ENCODE measurements around the gene MSRB3. TPM values are rescaled to one million over a fixed set of nuclear protein-coding genes. Genes with fewer than 3 reads are reported as not detected.
A peak's percentile ranks its signal among the peaks of the same experiment; 100 is the strongest.
"Not testable (repeated sequence)": the region's sequence is repeated elsewhere in the genome, so short reads cannot be mapped to it uniquely, and the experiment has no call there.

MSRB3 gene
- total RNA-seq, 1 experiment from 2014 or later, result 25.7 TPM

DNA sequence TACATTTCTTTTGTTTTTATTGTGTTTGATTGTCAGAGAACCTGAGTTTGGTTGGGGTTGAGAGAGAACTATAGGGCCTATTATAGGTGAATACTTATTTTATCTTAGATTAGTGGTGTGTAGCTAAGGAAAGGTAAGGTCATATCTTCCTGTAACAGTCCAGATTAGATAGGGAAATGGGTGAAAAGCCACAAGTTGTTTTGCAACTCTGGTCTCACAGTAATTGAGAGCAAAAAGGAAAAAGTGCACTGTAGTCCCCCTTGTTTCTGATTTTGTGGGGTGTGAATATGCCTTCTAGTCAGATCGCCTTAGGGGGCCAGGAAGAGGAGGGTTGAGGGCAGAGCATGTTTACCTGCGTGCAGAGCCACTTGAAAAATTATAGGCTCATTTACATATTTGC lies 8.9 kb downstream of the MSRB3 start:
- no peak for DNase-seq (ENCODE audit: low read depth)

DNA sequence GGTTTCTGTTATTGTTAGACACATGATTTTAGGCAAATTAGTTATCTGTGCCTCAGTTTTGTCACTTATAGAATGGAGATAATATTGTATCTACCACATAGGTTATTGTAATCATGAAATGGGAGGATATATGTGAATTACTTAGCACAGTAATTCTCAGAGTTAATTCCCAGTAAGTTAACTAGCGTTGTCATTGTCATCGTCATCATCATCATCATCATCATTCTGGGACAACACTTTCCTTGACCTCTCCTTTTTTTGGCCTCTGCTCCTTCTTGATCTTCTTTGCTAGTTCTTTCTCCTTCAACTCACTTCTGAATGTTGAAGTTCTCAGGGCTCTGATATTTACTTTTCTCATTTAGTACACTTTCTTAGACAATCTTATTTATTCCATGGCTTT lies 13.8 kb downstream of the MSRB3 start:
- DNase-seq (ENCODE audit: low read depth), result no peak

DNA sequence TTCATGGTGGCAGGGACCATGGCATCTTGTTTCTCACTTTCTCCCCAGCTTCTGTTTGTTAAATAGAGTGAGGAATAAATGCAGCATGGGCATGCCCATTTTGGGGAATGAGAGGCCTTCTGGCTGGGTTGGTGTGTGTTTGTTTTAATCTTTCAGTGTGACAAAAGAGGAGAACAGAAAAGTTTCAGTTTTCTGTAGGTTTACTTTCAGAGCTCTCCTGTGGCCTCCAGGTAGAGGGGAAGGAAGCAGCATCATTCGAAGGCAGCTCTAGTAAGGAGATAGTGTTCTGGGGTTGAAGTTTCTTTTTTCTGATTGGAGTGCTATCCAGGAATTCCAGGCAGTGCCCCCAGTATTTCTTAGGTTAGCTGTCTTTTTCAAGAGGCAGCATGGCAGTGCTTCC lies 15.3 kb downstream of the MSRB3 start:
- DNase-seq (ENCODE audit: low read depth), result no peak

DNA sequence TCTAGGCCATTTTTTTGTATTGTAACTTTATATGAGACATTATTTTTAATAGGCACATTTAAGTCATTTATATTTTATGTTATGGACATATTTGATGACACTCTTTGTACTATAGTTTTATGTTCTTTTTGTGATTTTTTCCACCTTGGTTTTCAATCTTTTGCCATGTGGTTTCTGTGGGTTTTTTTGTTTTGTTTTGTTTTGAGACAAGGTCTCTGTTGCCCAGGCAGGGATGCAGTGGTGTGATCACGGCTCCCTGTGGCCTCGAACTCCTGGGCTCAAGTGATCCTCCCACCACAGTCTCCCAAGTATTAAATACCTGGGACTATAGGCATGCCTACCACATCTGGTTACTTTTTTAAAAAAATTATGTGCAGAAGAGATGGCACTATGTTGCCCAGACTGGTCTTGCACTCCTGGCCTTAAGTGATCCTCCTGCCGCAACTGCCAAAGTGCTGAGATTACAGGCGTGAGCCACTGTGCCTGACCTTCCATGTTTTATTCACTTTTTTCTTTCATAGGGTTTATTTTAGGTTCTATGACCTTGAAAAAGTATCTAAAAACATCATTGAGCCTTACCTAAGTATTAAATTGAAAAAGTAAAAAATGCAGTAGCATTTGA lies 16.3 kb downstream of the MSRB3 start:
- DNase-seq (ENCODE audit: low read depth), result no peak

DNA sequence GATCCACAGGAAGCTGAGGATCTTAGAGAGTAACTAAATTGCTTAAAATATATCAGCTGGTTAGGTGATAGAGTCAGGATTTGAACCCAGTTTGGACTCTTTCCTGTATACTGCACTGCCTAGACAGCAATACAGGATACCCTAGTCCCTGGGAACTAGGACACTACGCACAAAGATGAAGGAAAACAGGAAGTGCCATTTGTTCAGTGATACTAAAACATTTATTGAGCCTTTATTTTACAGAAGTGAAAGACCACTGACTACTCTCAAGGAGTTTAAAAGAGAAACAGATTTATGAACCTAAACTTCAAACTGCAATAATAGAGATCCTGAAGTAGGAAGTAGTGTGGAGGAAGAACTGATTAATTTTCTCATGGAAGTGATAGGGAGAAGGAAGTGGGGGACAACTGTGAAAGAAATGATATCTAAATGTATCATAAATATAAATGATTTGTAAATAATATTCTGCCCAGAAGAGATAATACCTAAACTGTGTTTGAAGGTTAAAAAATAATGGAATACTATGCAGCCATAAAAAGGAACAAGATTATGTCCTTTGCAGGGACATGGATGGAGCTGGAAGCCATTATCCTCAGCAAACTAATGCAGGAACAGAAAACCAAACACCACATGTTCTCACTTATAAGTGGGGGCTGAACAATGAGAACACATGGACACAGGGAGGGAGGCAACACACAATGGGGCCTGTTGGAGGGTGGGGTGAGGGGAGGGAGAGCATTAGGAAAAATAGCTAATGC lies 18.2 kb downstream of the MSRB3 start:
- DNase-seq (ENCODE audit: low read depth), result no peak

DNA sequence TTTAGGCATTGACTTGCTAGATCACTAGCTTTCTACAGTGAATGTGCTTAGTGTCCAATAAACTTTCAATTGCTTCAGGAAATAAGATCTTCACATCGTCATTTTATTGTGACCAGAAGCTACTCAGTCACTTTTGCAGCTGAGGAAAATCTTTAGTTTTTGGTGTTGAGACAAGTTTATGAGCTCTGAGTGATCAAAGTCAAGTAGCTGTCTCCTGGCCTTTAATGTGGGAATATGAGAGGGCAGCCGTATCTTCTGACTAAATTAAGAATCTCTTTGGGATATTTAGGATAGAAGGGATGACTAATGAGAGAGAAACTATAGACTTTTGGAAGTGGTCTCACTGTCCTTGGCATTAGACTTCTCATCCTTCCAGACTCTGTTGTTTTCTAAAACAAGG lies 21.6 kb downstream of the MSRB3 start:
- peak; percentile 27 for DNase-seq (ENCODE audit: low read depth)

DNA sequence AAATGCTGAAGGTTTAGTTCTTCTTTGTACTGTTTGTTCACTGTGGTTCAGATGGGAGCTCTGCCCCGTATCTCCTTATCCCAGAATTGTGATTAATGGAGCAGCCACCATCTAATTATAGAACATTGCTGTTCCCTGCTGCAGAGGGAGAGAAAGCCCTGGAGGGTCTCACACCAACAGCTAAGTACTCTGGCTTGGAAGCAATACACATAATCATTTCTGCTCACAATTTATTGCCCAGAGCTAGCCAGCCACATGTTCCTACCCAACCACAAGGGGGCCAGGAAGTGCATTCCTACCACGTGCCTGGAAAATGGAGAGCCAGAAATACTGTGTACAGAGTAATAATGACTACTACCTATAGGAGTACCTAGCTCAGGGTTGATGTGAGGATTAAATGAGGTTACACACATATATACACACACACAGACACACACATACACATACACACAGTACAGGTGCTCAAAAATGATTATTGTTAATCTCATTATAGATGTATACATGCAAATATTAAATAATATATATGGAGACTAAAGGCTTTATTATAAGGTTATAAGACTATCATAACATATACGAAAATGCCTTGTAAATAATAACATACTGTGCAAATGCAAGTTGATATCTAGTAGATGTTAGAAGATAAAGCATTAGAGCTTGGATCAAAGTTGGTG lies 22.3 kb downstream of the MSRB3 start:
- DNase-seq (ENCODE audit: low read depth), result peak; percentile 66

DNA sequence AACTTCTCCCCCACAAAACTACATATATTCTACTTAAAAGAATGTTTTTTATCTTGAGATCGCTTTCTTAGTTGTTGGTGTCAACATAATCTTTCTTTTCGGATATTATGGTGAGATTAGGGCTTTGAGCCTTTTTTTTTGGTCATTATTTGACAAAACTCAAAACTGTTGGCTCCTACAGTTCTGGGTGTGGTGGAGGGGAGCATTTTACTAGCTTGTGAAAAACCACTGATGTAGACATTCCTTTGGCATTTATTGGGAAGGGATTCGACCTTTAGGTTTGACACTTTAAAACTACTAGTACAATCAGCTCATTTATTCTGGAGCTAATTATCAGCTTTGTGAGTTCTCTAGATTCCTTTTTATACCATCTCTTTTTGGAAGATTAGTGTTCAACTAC lies 24.4 kb downstream of the MSRB3 start:
- no peak for DNase-seq (ENCODE audit: low read depth)

DNA sequence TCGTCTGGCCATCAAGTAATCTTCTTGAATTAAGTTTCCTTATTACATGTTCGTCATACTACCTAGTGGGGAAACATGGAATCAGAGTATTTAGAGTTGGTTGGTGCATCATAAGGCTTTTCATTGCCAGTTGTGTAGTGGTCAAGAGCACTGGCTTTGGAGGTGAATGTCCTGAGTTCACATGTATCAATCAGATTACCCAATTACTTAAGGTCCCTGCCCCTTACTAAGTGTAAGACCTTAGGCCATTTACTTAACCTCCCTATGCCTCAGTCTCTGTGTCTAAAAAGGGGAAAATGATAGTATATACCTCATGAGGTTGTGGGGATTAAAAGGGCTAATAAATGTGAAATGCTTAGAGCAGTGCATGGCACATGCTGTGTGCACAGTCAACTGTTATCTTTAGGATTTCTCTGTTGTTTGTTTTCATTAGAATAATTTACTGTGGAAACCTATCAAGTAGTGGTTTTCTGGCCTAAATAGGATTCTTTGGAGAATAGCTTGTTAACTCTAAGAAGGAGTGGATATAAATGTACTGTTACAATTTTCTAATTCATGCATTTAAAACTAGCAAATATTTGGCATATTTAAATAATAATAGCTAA lies 27.0 kb downstream of the MSRB3 start:
- no peak for DNase-seq (ENCODE audit: low read depth)

DNA sequence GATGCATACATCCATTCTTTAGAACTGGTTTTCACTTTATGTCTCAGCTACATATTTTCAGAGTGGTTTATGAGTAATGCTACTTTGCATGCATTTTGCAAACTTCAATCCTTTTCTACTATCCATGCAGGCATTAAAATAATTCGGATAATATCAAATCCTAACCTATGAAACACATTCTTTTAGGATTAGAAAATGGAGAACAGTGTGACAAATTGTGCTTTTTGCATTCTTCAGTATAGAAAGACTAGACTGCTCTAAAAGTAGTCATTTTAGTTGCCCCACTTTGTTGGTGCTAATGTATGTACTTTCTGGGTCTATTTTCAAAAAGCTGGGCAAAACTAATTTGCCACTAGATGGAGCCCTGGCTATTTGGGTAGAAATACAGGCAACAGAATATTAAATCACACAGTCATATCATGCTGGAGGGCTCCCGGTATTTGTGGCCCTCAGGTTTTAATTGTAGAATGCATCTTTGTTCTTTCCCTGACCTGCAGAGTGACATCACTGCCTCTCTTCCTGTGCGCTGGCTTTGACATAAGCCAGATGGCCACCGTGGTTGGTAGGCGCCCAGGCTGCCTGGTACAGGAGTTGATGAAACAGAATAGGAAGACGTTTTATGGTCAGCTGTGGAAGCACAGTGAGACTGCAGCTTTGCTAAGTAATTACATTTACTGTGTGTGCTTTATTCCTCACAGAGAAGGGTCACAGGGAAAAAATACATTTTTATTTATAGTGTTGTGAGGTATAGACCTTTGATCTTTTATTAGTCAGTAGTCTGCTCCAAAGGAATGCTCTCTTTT lies 28.1 kb downstream of the MSRB3 start:
- DNase-seq (ENCODE audit: low read depth), result peak; percentile 79

DNA sequence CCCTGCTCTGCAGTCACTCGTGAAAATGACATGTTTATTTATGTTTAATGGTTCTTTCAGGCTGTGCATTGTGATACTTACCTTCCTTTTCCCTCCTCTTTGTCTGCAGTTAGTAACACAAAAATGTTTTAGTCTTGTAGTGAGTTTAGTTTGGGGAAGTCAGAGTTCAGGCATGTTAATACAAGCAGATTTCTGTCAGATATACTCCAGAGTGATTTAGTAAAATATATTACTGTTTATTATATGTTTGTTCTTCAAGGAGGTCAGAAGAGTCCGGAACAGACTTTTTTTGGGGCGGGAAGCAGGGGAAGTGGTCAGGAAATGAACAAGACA lies 28.7 kb downstream of the MSRB3 start:
- DNase-seq (ENCODE audit: low read depth), result no peak

DNA sequence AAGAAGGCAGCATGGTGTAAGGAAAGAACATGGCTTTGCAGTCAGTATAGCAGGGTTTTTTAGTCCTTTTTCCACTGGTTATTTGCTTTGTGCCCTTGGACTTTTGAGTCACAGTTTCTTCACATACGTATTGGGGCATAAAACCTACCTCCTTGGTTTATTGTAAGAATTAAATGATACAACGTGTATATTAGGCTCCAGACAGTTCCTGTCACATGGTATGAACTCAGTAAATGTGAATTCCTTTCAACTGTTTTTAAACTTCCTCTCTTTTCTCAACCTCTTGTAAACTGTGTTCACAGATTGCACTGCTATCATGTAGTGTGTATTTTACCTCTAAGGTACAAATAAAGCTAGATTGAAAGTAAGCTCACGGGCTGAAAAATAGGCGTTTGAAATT lies 29.5 kb downstream of the MSRB3 start:
- DNase-seq (ENCODE audit: low read depth), result no peak

DNA sequence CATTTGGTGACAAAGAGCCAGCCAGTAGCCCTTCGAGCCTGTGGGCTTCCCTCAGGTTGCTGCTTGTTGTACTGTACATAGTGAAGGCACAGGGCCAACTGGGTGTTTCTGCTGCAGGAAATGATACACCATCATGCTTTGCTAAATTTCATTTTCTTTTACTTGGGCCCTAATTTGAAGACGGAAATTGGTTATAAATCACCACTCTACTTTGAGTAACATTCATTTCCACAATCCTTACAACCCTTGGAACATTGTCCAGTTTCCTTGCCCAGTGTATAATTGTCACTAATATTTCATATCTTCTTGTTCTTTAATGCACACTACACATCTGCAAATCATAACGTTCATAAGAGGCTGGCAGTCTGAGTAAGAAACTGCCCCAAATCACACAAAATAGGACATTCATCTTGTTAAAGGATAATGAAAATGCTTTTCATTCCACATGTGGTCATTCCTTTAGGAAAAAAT lies 30.2 kb downstream of the MSRB3 start:
- DNase-seq (ENCODE audit: low read depth), result no peak

DNA sequence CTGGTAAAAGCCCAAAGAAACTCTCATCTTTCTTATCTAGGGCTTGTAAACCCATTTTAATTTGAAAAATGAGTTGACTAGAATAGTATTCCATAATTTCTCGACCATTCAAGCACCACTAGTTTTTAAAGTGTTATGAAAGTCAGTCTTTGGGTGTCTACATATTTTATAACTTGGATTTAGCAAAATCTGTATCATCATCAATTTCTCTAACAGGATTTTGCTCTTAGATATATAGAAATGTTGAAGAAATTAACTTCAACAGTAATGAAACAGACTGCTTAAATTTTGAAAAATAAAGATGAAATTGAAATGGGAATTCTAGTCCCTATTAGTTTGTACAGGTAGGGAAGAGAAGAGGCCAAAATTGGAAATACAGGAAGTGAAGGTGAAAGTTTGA lies 32.8 kb downstream of the MSRB3 start:
- no peak for DNase-seq (ENCODE audit: low read depth)

DNA sequence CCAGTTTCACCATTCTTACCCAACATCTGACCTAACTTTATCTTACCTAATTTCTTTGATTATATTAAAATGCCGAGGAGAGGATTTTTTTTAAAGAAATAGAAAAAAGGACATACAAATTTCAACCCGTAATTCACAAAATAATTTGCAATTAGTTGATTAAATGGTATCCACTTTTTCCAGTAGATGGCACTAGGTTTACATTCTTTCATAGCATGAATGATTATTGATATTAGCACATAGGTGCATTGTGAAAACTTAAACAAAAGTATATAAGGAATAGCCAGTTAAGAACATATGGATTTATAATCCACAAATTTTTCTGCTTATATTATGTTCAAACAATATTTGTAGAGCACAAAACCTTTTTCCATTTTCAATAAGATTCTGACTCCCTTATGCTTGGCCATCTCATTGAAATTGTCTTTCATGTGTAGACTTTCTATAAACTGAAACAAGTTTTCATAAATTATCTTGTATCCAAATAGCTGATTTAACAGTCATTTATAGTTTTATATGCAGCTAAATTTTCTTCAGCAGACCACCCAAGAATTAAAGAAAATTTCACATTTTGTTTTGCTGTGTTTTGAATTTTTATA lies 35.3 kb downstream of the MSRB3 start:
- DNase-seq (ENCODE audit: low read depth), result peak; percentile 39

DNA sequence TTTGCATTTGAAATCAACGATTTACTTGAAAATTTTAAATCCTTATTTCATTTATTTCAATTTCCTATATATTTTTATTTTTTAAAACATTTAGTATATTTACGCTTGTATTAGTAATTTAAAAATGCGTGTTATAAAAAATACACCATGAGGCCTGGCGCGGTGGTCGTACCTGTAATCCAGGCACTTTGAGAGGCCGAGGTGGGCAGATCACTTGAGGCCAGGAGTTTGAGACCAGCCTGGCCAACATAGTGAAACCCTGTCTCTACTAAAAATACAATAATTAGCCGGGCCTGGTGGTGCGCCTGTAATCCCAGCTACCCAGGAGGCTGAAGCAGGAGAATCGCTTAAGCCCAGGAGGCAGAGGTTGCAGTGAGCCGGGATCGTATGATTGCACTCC lies 36.8 kb downstream of the MSRB3 start:
- DNase-seq (ENCODE audit: low read depth), result not testable (repeated sequence)

DNA sequence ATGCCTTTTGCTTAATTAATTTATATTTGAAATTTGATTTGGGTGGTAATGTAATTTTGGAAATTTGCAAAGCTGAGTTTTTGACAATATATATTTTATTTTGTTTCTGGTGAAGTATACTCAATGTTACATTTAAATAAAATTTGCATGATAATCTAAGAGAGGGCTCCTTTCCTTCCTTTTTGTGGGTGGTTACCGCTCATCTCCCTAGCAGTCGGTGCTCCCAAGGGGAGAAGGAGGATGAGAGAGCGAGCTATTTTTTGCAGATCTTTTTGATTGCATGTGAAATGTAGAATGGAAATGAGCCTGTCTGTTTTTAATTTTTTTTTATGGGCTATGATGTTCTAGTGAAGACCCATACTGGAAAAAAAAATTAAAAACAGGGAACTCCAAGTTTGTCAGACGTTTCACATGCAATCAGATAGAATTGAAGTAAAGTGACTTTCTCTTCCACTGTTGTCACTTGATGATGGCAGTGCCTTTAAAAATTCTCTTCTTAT lies 39.8 kb downstream of the MSRB3 start:
- no peak for DNase-seq (ENCODE audit: low read depth)

DNA sequence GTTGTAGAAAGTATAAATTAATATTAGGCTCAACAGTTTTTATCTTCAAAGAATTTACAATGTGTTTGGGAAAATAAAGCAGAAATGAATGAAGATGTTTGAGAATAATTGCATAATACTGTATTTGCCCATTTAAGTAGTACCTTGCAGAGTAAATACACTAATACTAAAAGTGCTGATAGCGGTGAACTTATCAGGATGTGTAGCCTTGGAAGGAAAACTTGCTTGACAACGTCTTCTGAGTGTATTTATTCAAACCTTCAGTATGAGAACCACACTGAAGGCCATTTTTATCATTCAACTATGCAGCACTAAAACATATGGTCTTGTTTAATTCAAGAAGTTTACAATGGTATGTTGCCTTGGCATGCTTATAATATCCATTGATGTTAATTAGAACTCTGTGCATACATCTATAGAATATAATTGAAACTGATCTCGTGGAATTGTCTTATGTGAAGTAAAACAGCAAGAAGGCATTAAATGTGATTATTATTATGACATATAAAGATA lies 41.3 kb downstream of the MSRB3 start:
- no peak for DNase-seq (ENCODE audit: low read depth)

DNA sequence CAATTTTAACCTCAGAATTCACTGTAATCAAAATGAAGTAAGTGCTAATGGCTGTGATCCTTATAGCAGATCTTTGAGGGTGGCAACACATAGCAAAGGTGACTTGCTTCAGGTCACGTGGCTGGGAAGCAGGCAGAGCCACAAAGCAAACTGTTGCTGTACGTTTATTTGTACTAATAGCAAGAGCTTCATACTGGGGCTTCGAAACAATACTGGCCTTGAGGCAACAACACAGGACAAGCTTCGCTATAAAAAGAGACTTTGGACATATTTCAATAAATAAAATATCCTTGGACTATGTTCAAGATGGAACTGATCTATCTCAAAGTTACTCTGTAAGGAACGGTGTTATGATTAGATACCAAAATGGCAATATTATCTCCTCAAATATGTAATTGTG lies 44.6 kb downstream of the MSRB3 start:
- no peak for DNase-seq (ENCODE audit: low read depth)

DNA sequence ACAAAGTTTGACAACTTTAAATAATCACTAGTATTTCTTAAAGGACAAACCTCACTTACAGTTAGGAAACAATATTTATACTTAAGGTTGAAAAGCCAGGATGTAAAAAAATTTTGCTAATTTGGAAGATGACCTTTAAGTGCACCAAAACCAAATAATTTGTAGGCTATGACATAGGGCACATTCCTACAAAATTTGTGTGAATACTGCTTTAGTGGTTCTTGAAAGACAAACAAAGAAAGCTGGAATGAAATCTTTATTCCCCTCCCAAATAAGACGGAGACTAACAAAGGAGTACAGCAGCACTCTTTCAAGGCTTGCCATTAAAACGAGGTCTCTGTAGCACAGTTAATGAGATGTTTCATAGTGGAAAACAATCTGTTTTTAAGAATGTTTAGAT lies 45.6 kb downstream of the MSRB3 start:
- DNase-seq (ENCODE audit: low read depth), result no peak

DNA sequence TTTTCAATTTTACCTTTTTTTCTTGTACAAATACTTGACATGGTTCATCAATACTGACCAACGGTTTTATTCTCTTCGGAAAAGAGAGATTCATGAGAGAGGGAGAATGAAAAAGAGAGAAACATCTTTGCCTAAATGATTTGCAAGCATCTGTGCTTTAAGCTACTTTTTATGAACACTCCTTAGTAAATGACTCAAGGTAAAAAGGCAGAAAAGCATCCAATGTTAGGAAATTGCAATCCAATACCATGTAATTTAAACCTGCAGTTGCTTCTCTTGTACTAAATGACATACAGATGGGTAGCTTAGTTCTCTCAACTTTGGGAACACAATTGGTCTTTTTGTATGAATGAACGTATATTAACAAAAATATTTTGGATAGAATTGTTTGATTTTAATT lies 46.1 kb downstream of the MSRB3 start:
- DNase-seq (ENCODE audit: low read depth), result no peak

All from RPMI7951 (cell line).